Fibroblast of lung (primary cell): ENCODE results near the gene TMEM184A. TPM values are rescaled to one million over a fixed set of nuclear protein-coding genes. Genes with fewer than 3 reads are reported as not detected.
"Not testable (repeated sequence)": the region's sequence is repeated elsewhere in the genome, so short reads cannot be mapped to it uniquely, and the experiment has no call there.

Experiments
- DNase-seq, 2 donors: peaks; one replicate each; pipeline versions ENCODE4 v3.0.0 to v3.0.0-alpha.2; 2010; ENCODE audit warnings: low read depth in 2 of 2
- H2AFZ ChIP-seq: 2 replicates; pipeline ENCODE4 v1.5.1; 2012; ENCODE audit warnings: low read length, control low read depth, inconsistent platforms
- H3K27ac ChIP-seq: 2 replicates; pipeline ENCODE4 v1.5.1; 2011; ENCODE audit warnings: low read length, control low read depth; ENCODE audit not compliant: insufficient read depth
- H3K27me3 ChIP-seq: 2 replicates; pipeline ENCODE4 v1.5.1; 2011; ENCODE audit warnings: mild to moderate bottlenecking, low read length; ENCODE audit not compliant: control insufficient read depth, insufficient read depth
- H3K36me3 ChIP-seq: 2 replicates; pipeline ENCODE4 v1.5.1; 2011; ENCODE audit warnings: low read length; ENCODE audit not compliant: control insufficient read depth, insufficient read depth
- H3K4me1 ChIP-seq: 2 replicates; pipeline ENCODE4 v1.5.1; 2011; ENCODE audit warnings: low read length; ENCODE audit not compliant: control insufficient read depth, insufficient read depth; ENCODE audit errors: extremely low read depth
- H3K4me2 ChIP-seq: 2 replicates; pipeline ENCODE4 v1.5.1; 2011; ENCODE audit warnings: low read length, control low read depth; ENCODE audit not compliant: insufficient read depth; ENCODE audit errors: extremely low read depth
- H3K4me3 ChIP-seq, 4 experiments: fragments of 200-600 bp in 1 of 4; sonication (generic) in 1 of 4; replicated peaks in 1 of 4; 2 replicates each; pipeline ENCODE4 v1.5.1; 2011 to 2016; ENCODE audit warnings: low read length in 4 of 4, low read depth in 3 of 4, mild to moderate bottlenecking in 3 of 4, control low read depth in 2 of 4, inconsistent platforms in 1 of 4, mixed read lengths in 1 of 4; ENCODE audit not compliant: insufficient read depth in 1 of 4; ENCODE audit errors: control extremely low read depth in 1 of 4
- H3K79me2 ChIP-seq: 2 replicates; pipeline ENCODE4 v1.5.1; 2012; ENCODE audit warnings: mild to moderate bottlenecking, low read length, inconsistent platforms; ENCODE audit not compliant: control insufficient read depth, insufficient read depth
- H3K9ac ChIP-seq: 2 replicates; pipeline ENCODE4 v1.5.1; 2011; ENCODE audit warnings: mild to moderate bottlenecking, low read length, control low read depth; ENCODE audit not compliant: insufficient read depth
- H3K9me3 ChIP-seq: 2 replicates; pipeline ENCODE4 v1.5.1; 2012; ENCODE audit warnings: low read depth, low read length; ENCODE audit not compliant: control insufficient read depth, insufficient read depth
- H4K20me1 ChIP-seq: 2 replicates; pipeline ENCODE4 v1.5.1; 2011; ENCODE audit warnings: low read length; ENCODE audit not compliant: control insufficient read depth, insufficient read depth; ENCODE audit errors: extremely low read depth
- EZH2 ChIP-seq: IDR thresholded peaks from 2 replicates; pipeline ENCODE4 v1.5.1; 2012; ENCODE audit warnings: low read length, control low read depth, mild to moderate bottlenecking; ENCODE audit errors: missing control alignments
- polyA plus RNA-seq, 2 donors: library from polyadenylated mRNA; depleted of rRNA in 1 of 2; stranded (reverse) in 1 of 2; unstranded in 1 of 2; fragments of >200 nt; gene quantifications; 2 replicates each; pipeline ENCODE4 v1.2.1, GENCODE V29; 2011 to 2012; ENCODE audit warnings: missing spikeins in 1 of 2
- total RNA-seq: library from RNA; depleted of rRNA; stranded (reverse); fragments of >200 nt; gene quantifications from 2 replicates; pipeline ENCODE4 v1.2.1, GENCODE V29; 2014
- TF ChIP-seq, protein P1 (sequence below), 2 donors: IDR thresholded peaks in 1 of 2; conservative IDR thresholded peaks in 1 of 2; 1 replicate in 1 of 2; 2 replicates in 1 of 2; pipeline ENCODE4 v1.5.1; 2011 to 2012; ENCODE audit warnings: low read length in 2 of 2, control low read depth in 1 of 2, inconsistent platforms in 1 of 2, low read depth in 1 of 2, mild to moderate bottlenecking in 1 of 2

The TMEM184A gene
- total and polyA plus RNA-seq, 2 donors (not counting 1 experiment from before 2014, with no cell fraction given) = under 0.01 to 0.05 TPM

DNA sequence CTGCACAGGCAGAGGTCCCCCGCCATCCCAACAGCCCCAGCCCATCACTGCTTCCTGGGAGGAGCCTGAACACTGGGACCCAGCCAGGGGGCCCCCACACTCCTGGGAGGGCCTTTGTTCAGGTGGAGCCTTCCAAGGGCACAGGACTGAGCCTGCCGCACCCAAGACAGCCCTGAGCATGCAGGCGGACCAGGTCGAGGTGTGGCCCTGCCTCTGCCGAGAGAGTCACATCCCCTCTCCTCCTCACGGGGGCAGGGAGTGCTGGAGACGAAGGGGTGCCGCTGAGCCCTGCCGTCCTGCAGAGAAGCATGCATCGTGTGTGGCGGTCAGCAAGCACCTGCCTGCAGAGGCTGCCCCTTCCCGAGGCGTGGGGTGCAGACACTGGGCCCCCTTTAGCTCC is 32.8 kb downstream of the TMEM184A start:
- no peaks in the 10 kb centered on the region for H3K9me3 ChIP-seq
- no peak overlapping the region for H2AFZ ChIP-seq
- H3K79me2 ChIP-seq = no peaks in the 10 kb centered on the region
- H3K4me3 ChIP-seq = no peak overlapping the region
- no peak for DNase-seq
- no peak overlapping the region for H3K4me2 ChIP-seq
- peaks cover 16% of the 10 kb centered on the region for H3K27me3 ChIP-seq
- no peaks in the 10 kb centered on the region for H4K20me1 ChIP-seq
- no peaks in the 10 kb centered on the region for H3K4me1 ChIP-seq
- H3K27ac ChIP-seq = no peak overlapping the region
- TF ChIP-seq EZH2 = no peak
- TF ChIP-seq, protein P1, sequence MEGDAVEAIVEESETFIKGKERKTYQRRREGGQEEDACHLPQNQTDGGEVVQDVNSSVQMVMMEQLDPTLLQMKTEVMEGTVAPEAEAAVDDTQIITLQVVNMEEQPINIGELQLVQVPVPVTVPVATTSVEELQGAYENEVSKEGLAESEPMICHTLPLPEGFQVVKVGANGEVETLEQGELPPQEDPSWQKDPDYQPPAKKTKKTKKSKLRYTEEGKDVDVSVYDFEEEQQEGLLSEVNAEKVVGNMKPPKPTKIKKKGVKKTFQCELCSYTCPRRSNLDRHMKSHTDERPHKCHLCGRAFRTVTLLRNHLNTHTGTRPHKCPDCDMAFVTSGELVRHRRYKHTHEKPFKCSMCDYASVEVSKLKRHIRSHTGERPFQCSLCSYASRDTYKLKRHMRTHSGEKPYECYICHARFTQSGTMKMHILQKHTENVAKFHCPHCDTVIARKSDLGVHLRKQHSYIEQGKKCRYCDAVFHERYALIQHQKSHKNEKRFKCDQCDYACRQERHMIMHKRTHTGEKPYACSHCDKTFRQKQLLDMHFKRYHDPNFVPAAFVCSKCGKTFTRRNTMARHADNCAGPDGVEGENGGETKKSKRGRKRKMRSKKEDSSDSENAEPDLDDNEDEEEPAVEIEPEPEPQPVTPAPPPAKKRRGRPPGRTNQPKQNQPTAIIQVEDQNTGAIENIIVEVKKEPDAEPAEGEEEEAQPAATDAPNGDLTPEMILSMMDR (conservative IDR thresholded peaks at IDR 0.05 in 1 of 2, IDR thresholded peaks at IDR 0.05 in 1 of 2; ENCODE audit: low read depth in 1 of 2, low read length in 2 of 2) = no peak
- H3K9ac ChIP-seq = no peak overlapping the region
- no peaks in the 10 kb centered on the region for H3K36me3 ChIP-seq

DNA sequence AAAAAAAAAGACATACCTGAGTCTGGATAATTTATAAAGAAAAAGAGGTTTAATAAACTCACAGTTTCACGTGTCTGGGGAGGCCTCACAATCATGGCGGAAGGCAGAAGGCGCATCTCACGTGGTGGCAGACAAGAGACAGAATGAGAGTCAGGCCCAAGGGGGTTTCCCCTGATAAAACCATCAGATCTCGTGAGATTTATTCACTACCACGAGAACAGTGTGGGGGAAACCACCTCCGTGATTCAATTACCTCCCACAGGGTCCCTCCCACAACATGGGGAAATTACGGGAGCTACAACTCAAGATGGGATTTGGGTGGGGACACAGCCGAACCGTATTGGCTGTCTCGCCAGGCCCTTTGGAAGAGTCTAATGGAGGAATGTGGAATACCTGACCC is 34.5 kb downstream of the TMEM184A start:
- no peak overlapping the region for H3K4me3 ChIP-seq
- H3K4me2 ChIP-seq = no peak overlapping the region
- H3K9me3 ChIP-seq = no peaks in the 10 kb centered on the region
- H3K9ac ChIP-seq = no peak overlapping the region
- no peaks in the 10 kb centered on the region for H3K79me2 ChIP-seq
- no peak for DNase-seq
- no peak overlapping the region for H3K27ac ChIP-seq
- H3K27me3 ChIP-seq = peaks cover 11% of the 10 kb centered on the region
- no peaks in the 10 kb centered on the region for H3K36me3 ChIP-seq
- no peaks in the 10 kb centered on the region for H3K4me1 ChIP-seq
- TF ChIP-seq, protein P1 (conservative IDR thresholded peaks at IDR 0.05 in 1 of 2, IDR thresholded peaks at IDR 0.05 in 1 of 2; ENCODE audit: low read depth in 1 of 2, low read length in 2 of 2) = no peak
- TF ChIP-seq EZH2 = no peak
- no peak overlapping the region for H2AFZ ChIP-seq
- no peaks in the 10 kb centered on the region for H4K20me1 ChIP-seq

DNA sequence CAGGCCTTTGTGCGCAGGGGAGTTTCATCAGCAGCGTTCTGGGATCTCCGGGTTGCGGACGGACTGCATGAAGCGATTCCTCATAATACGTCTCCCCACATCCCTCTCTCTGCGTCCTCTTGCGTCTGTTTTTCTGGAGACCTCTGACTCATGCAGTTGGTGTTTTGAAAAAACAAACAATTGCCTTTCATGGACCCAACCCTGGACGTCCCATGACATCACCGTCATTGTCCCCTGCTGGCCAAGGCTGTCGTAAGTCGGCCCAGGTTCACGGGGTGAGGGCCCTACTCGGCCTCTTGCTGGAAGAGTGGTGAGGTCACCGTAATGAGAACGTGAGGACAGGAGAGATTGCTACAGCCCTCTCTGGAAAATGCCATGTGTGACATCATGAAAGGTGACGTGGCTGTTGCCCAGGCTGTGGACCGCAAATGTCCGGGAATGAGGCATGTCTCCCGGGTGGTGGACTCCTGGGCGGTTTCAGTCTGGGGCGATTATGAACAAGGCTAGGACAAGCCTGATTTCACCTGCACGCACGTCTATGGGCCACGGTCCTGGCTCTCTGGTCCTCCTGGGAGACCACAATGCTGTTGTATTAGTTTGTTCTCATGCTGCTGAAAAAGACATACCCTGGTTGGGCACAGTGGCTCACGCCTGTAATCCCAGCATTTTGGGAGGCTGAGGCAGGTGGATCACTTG is 35.3 kb downstream of the TMEM184A start:
- H3K9ac ChIP-seq = no peak overlapping the region
- no peaks in the 10 kb centered on the region for H4K20me1 ChIP-seq
- peak; percentile 90 to 97 for DNase-seq
- H3K4me2 ChIP-seq = no peak overlapping the region
- no peaks in the 10 kb centered on the region for H3K36me3 ChIP-seq
- no peak overlapping the region for H3K4me3 ChIP-seq
- no peak overlapping the region for H2AFZ ChIP-seq
- H3K27ac ChIP-seq = no peak overlapping the region
- no peaks in the 10 kb centered on the region for H3K9me3 ChIP-seq
- no peaks in the 10 kb centered on the region for H3K79me2 ChIP-seq
- no peaks in the 10 kb centered on the region for H3K4me1 ChIP-seq
- no peak for TF ChIP-seq EZH2
- TF ChIP-seq, protein P1 (conservative IDR thresholded peaks at IDR 0.05 in 1 of 2, IDR thresholded peaks at IDR 0.05 in 1 of 2; ENCODE audit: low read depth in 1 of 2, low read length in 2 of 2) = no peak
- peaks cover 7% of the 10 kb centered on the region for H3K27me3 ChIP-seq

DNA sequence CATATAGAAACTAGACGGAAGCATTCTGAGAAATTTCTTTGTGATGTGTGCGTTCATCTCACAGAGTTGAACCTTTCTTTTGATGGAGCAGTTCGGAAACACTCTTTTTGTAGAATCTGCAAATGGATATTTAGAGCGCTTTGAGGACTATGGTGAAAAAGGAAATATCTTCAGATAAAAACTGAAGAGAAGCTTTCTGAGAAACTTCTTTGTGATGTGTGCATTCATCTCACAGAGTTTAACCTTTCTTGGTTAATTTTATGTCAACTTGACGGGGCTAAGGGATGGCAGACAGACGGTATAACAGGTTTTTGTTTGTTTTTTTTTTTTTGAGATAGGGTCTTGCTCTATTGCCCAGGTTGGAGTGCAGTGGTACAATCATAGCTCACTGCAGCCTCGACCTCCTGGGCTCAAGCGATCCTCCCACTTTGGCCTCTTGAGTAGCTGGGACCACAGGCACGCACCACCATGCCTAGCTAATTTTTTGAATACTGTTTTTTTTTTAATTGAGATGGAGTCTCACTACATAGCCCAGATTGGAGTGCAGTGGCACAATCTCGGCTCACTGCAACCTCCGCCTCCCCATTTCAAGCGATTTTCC is 36.6 kb downstream of the TMEM184A start:
- not testable (repeated sequence) for H3K27ac ChIP-seq, H3K27me3 ChIP-seq, H3K4me1 ChIP-seq, H3K4me3 ChIP-seq, H3K9me3 ChIP-seq, H3K36me3 ChIP-seq, H3K9ac ChIP-seq, H2AFZ ChIP-seq, H3K79me2 ChIP-seq, H4K20me1 ChIP-seq, DNase-seq, H3K4me2 ChIP-seq
